GM21390 (cell line): ENCODE measurements around the gene BCL2A1.
"Not testable (repeated sequence)": the region's sequence is repeated elsewhere in the genome, so short reads cannot be mapped to it uniquely, and the experiment has no call there.

Experiments
- ATAC-seq: cut with Tn5 transposase; IDR thresholded peaks from one replicate; pipeline ENCODE4 v1.9.1; 2021; ENCODE audit not compliant: unreplicated experiment

Gene BCL2A1

DNA sequence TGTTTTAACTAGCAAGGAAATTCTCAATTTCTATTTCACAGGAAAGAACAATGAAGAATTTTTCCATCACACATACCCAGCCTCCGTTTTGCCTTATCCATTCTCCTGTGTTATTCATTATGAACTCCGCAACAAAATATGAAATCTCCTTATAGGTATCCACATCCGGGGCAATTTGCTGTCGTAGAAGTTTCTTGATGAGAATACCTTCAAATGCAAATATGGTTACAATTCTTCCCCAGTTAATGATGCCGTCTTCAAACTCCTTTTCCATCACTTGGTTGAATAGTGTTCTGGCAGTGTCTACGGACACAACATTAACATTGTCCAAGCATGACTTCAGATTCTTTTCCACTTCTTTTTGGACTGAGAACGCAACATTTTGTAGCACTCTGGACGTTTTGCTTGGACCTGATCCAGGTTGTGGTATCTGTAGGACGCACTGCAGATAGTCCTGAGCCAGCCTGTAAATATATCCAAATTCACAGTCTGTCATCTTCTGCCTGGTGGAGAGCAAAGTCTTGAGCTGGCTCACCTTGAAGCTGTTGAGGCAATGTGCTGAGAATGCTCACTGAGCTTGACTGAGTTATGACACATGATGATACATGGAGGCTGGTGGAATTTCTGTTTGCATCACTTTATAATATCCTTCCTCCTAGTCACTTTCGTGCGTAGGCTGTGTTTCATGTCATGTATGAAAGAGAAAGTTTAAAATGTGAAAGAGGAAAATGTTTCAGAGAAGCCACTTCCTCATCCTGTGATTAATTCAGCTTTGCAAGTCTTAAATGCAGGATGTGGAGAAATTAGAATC, at the start of gene BCL2A1:
BCL2A1 (minus strand) TSS at position 573 of the 811 bp plus-strand sequence; CDS start at position 496, 77 bp downstream.
- ATAC-seq: peak; percentile 62

DNA sequence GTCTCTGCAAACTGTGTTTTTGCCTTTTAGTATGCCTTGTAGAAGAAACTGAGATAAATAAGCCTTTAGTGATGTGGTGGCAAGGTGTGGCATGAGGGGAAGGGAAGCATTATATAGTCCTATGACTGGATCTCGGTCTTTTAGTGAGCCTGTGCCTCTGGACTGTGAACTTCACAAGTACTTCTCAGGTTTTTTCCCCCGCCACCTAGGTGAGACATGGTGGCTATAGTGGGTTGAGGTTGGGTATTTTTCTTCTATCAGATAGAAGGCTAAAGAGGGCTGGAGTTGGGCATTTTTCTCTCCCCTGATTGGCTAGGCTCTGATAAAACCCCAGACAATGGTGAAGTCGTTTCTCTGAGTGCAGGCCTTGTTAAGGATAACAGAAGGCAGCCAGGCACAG, 49.7 kb upstream of the BCL2A1 start:
- ATAC-seq: no peak

DNA sequence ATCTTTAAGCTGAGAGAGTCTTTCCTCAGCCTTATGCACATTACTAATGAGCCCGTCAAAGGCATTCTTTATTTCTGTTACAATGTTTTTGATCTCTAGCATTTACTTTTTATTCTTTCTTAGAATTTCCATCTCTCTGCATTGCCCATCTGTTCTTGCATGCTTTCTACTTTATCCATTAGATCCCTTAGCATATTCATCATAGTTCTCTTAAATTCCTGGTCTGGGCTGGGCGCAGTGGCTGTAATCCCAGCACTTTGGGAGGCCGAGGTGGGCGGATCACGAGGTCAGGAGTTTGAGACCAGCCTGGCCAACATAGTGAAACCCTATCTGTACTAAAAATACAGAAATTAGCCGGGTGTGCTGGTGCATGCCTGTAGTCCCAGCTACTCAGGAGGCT, 49.2 kb upstream of the BCL2A1 start:
- not testable (repeated sequence) for ATAC-seq

DNA sequence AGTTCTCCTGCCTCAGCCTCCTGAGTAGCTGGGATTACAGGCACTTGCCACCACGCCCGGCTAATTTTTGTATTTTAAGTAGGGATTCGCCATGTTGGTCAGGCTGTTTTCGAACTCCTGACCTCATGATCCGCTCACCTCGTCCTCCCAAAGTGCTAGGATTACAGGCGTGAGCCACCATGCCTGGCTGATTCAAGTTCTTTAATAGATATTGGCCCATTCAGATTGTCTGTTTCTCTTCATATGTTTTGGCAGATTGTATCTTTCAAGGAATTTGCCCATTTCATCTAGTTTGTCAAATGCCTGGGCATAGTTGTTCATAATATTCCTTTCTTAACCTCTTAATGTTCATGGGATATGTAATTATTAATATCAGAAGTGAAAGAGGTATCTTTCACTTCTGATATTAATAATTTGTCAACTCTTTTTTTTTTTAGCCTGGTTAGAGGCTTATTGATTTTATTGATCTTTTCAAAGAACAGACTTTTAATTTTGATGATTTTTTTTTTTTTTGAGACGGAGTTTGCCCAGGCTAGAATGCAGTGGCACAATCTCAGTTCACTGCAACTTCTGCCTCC, 48.3 kb upstream of the BCL2A1 start:
- ATAC-seq: no peak

DNA sequence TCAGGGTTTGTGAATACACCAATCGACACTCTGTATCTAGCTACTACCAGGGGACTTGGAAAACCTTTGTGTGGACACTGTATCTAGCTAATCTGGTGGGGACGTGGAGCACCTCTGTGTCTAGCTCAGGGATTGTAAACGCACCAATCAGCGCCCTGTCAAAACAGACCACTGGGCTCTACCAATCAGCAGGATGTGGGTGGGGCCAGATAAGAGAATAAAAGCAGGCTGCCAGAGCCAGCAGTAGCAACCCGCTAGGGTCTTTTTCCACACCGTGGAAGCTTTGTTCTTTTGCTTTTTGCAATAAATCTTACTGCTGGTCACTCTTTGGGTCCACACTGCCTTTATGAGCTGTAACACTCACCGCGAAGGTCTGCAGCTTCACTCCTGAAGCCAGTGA, 46.1 kb upstream of the BCL2A1 start:
- ATAC-seq: not testable (repeated sequence)

DNA sequence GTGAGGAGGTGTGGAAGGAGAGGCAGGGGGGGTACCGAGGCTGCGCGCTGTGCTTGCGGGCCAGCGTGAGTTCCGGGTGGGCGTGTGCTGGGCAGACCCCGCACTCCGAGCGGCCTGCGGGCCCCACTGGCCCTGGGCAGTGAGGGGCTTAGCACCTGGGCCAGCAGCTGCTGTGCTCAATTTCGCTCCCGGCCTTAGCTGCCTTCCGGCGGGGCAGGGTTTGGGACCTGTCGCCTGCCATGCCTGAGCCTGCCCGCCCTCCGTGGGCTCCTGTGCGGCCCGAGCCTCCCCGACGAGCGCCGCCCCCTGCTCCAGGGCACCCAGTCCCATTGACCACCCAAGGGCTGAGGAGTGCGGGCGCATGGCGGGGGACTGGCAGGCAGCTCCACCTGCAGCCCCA, 45.5 kb upstream of the BCL2A1 start:
- ATAC-seq: not testable (repeated sequence)

DNA sequence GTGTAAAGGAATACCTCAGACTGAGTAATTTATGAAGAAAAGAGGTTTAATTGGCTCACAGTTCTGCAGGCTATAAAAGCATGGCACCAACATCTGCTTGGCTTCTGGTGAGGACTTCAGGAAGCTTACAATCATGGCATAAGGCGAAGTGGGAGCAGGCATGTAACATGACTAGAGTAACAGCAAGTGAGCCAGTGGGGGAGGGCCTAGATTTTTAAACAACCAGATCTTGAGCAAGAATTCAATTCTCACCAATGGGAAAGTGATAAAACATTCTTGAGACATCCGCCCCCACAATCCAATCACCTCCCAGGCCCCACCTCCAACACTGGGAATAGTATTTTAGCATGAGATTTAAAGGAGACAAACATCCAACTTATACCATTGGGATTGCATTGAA, 44.2 kb upstream of the BCL2A1 start:
- no peak for ATAC-seq

DNA sequence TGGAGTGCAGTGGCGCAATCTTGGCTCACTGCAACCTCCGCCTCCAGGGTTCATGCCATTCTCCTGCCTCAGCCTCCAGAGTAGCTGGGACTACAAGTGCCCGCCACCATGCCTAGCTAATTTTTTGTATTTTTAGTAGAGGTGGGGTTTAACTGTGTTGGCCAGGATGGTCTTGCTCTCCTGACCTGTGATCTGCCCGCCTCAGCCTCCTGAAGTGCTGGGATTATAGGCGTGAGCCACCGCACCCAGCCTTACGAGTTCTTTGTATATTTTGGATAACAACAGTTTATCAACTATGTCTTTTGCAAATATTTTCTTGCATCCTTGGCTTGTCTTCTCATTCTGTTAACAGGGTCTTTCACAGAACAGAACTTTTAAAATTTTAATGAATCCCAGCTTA, 43.2 kb upstream of the BCL2A1 start:
- ATAC-seq: not testable (repeated sequence)

DNA sequence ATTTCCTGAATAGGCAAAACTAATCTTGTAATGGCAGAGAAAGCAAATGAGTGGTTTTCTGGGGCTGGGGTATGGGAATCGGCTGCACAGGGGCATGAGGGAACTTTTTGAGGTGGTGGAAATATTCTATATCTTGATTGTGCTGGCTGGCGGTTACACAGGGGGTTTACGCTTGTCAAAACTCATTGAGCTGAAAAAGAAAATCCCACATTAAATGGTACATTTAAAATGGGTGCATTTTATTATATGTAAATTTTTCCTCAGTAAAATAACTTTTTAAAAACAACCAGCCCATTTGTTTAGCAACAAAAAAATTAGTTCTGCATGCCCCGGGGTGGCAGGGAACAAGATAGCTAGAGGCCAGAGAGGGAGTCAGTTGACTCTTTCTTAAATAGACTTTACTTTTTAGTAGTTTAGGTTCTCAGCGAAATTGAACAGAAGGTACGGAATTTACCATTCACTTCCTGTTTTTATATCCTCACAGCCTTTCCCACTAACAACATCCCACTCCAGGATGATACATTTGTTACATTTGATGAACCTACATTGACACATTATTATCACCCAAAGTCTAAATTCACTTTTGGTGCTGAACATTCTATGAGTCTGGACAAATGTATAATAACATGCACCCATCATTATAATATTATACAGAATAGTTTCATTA, 41.2 kb upstream of the BCL2A1 start:
- no peak for ATAC-seq

DNA sequence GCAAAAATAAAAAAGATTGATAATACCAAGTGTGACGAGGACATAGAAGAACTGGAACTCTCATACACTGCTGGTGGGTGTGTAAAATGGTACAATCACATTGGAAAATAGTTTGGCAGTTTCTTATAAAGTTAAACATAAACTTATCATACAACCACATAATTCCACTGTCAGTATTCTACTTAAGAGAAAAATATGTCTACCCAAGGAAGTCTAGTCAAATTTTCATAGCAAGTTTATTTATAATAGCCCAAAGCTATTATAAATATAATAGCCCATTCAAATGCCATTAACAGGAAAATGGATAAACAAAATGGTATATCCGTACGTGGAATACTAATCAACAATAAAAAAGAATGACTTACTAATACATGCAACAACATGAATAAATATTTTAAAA, 40.6 kb upstream of the BCL2A1 start:
- ATAC-seq: no peak

DNA sequence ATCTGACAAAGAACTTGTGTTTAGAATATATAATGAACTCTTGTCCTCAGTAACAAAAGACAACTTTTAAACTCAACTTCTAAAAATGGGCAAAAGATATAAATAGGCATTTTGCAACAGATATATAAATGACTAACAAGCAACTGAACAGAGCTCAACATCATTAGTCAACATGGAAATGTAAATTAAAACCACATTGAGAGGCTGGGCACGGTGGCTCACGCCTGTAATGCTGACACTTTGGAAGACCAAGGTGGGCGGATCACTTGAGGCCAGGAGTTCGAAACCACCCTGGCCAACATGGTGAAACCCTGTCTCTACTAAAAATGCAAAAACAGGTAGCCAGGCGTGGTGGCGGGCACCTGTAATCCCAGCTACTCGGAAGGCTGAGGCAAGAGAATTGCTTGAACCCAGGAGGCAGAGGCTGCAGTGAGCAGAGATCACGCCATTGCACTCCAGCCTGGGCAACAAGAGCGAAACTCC, 40.1 kb upstream of the BCL2A1 start:
- ATAC-seq: peak; percentile 43

DNA sequence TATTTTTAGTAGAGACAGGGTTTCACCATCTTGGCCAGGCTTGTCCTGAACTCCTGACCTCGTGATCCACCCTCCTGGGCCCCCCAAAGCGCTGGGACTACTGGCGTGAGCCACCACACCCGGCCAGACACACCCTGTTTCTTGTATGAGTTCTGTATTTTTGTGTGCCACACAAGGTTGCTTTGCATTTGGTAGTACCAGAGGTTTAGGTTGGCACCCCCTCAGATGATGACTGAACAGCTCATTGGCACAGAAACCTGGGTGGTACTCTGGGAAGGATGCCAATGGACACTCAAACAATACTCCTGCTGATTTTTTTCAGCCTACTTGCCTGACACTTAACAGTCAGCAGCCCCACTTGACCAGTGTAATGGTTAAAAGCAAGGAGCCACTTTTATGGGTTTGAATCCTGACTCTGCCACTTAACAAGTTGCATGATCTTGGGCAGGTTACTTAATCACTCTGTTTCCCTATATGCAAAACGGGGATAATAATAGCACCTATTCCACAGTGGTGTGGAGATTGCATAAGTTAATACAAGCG, 39.2 kb upstream of the BCL2A1 start:
- ATAC-seq: peak; percentile 21

DNA sequence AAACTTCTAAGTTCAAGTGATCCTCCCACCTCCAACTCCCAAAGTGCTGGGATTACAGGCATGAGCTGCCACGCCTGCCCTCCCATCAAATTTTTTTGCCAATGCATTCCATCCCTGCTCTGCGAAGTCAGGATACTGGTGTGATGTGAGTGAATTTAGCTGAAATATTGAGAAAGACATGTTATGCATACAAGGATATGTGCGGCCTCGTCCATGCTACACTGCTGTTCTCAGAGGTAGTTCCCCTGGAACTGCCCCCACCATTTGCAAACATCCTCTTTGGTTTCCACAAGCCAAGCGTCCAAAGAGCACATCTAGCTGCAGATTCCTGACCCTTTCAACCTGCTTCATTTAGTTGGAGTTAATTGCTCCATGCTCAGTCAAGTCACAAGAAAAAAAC, 36.5 kb upstream of the BCL2A1 start:
- ATAC-seq: no peak

DNA sequence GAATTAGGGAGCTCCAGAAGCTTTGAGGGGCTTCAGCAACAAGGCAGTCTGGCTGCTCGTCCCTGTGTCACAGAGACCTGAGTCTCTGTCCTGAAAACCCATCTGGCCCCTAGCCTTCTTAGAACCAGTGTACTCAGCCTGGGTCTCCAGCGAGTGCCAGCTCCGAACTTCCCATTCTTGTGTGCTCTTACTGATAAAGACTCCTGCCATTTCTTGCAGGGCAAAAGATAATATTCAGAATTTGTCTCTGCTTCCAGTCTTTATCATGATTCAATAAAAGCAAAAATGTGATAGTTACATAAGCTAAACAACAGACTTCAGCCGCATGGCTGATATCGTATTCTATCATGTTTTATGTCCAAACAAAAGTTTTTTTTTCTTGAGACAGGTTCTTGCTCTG, 36.0 kb upstream of the BCL2A1 start:
- ATAC-seq: no peak

DNA sequence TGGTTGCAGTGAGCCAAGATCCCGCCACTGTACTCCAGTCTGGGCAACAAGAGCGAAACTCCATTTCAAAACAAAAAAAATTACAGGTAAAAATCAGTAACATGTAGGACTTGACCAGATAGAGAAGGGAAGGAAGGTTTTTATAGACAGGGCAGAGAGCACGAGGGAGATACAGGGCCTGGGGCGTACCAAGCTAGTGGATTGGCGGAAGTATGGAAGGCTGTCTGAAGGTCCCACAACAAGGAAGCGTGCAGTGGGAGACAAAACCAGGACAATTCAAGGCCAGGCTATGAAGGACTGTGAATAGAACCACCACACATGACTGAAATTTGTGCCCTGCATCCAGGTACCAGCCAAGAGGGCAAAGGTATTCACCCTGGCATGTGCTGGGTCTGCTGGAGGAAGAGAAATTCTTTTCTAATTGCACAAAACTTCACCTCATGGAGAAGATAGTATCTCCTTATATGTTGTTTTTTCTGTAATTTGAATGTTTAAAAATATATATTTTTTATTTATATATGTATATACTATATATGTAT, 33.0 kb upstream of the BCL2A1 start:
- no peak for ATAC-seq

DNA sequence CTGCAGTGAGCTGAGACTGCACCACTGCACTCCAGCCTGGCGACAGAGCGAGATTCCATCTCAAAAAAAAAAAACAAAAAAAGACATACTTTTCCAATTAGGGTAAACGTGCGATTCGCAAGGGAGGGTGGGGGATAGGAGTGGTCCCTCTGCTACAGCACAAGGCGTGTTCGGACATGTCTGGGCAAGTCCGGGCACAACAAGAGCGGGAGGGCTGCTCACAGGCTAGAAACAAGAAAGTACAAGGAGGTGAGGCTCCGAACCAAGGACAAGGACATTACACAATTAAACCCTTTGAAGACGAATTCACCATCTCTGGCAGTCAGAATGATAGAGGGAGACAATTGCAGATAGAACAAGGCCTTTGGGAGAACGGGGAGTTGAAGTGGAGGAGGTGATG, 32.2 kb upstream of the BCL2A1 start:
- ATAC-seq: no peak

DNA sequence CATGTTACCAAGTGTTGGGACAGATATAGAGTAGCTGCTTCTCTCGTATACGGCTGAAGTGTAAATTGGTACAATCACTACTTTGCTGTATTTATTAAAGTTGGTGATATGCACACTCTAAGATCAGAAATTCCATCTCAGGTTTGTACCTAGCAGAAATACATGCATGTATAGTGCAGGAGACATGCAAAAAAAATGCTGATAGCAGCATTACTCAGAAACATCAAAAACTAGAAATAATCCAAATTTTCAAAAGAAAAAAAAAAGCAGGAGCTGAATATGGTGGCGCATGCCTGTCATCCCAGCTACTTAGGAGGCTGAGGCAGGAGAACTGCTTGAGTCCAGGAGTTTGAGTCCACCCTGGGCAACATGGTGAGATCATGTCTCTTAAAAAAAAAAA, 31.3 kb upstream of the BCL2A1 start:
- ATAC-seq: no peak

DNA sequence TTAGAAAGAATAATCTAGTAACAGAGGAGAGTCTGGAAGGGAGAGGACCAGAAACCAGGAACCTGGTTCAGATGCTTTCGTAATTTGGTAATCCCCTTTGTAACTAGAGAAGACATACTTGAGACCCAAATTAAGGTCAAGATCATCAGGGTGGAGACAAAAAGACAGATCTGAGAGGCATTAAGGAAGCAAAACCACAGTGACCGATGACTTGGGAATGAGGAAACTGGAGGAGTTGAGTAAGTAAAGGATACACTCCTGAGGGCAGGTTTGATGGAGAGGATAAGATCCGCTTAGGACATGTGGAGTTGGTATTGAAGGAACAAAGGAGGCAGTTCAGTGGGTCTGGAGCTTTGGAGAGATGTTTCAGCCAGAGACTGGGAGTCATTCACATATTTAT, 23.6 kb upstream of the BCL2A1 start:
- ATAC-seq: no peak

DNA sequence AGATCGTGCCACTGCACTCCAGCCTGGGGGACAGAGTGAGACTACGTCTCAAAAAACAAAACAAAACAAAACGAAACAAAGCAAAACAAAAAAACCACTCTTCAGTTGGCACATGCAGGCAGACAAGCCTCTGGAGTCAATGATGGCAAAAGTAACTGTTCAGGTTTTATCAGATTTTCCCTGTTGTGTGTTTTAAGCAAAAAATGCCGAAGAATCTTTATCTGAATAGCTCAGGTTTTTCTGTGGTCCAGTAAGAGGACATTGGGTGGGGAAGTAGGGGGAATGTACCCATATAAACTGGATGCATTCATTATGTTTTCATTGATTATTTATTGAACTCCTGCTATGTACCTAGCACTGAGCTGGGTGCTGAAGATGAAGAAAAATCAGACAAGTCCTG, 20.8 kb upstream of the BCL2A1 start:
- no peak for ATAC-seq

DNA sequence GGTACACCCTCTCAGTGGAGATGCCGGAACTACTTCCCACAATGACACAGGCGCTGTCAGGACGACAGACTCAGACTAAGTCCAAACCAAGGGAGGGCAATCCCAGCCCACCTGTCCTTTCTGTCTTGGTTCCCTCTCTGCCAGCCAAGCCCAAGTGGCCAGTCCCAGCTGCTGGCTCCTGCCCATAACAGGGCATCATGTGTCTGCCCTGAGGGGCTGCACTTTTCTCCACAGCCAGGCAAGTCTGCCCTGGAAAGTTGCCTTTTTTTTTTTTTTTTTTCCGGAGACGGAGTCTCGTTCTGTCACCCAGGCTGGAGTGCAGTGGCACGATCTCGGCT, 20.0 kb upstream of the BCL2A1 start:
- no peak for ATAC-seq

DNA sequence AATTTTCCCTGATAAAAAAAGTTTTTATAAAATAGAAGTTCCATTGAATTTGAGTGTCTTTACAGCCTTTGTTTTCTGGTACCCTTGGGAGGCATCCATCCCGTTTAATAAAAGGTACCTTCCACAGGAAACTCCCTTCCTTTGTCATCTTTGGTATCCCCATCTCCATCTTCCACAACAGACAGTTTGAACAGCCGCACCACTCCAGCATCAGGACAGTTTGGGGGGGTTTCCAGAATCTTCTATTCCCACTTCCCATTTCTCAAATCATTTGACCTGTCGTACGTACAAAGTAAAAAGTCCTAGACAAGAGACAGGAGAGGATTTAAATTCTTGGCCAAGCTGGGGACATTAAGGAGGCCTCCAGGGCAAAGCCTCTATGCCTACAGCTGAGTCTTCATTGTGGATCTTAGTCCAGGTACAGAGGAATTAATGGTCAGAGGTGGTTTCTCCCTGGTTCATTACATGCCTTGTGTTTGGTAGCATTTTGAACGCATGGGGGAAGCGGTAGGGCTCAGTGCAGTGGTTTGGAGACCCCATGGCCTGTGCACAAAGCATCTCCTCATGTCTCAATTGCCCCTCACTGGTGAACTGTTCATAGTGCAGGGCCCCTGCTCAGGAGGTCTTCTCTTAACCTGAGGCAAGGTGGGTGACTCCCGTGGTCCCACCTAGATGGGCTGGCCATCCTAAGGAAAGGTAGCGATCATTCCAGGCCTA, 19.4 kb upstream of the BCL2A1 start:
- no peak for ATAC-seq
